ENCODE data around the gene USP47. TPM values are rescaled to one million over a fixed set of nuclear protein-coding genes. Genes with fewer than 3 reads are reported as not detected.

The USP47 gene
- total and polyA plus RNA-seq, 2 experiments from 2014 or later, result 16.3 to 36.7 TPM

- TF ChIP-seq ZNF462 (CRISPR knock-in tag; IDR thresholded peaks at IDR 0.05), result no peak
- no peak for TF ChIP-seq STAT1 (IDR thresholded peaks at IDR 0.05; ENCODE audit: unreplicated experiment)
Measured at GRCh38 chr11:11966826-11967668, 125.3 kb downstream of the USP47 start (continued).

- Mint-ChIP-seq H3K9me3 (no peaks in the 10 kb centered on the region), H3K4me1 (peaks cover 9% of the 10 kb centered on the region), H3K27ac (no peak overlapping the region), H3K27me3 (ENCODE audit: insufficient read depth, low read depth, poor library complexity) (peaks cover 10% of the 10 kb centered on the region), H3K4me3 (no peak overlapping the region), H3K36me3 (ENCODE audit: low read depth) (0 out of 3 replicates have a peak, but pooled peaks cover 2% of the 10 kb centered on the region)
- H2AFZ ChIP-seq, result no peak overlapping the region
- H3K4me2 ChIP-seq, result no peak overlapping the region
- H3K27me3 ChIP-seq (ENCODE audit: insufficient read depth), result no peaks in the 10 kb centered on the region
- no peaks in the 10 kb centered on the region for H3K9me2 ChIP-seq (ENCODE audit: insufficient read depth)
- H3K4me3 ChIP-seq, result no peak overlapping the region
- no peaks in the 10 kb centered on the region for H3K4me1 ChIP-seq (ENCODE audit: insufficient read depth)
- H4K20me1 ChIP-seq (replicated peaks; ENCODE audit: insufficient read depth), result no peaks in the 10 kb centered on the region
- DNase-seq (ENCODE audit: low spot score), result no peak
- no peaks in the 10 kb centered on the region for H3K36me3 ChIP-seq (ENCODE audit: insufficient read depth)
- H3F3A ChIP-seq (replicated peaks; ENCODE audit: low read depth), result no peaks in the 10 kb centered on the region
- no peak overlapping the region for H3K27ac ChIP-seq (ENCODE audit: low read depth)
- no peaks in the 10 kb centered on the region for H3K79me2 ChIP-seq (replicated peaks; ENCODE audit: insufficient read depth)
- ATAC-seq, result no peak
- TF ChIP-seq POLR2AphosphoS5 (IDR thresholded peaks at IDR 0.05; ENCODE audit: low read depth), result no peak
- no peak for TF ChIP-seq STAT1 (IDR thresholded peaks at IDR 0.05; ENCODE audit: unreplicated experiment)
- no peak for TF ChIP-seq ZNF114 (CRISPR knock-in tag; IDR thresholded peaks at IDR 0.05)
- no peak for TF ChIP-seq ZNF462 (CRISPR knock-in tag; IDR thresholded peaks at IDR 0.05)
- no peak for TF ChIP-seq ETS1 (IDR thresholded peaks at IDR 0.05)
Measured at GRCh38 chr11:11967669-11968510, 126.1 kb downstream of the USP47 start.
